ENCODE measurements around the gene SETX. TPM values are rescaled to one million over a fixed set of nuclear protein-coding genes. Genes with fewer than 3 reads are reported as not detected.

SETX gene
- polyA plus RNA-seq, 1 experiment, result 31.5 TPM

- ChIA-PET CTCF (no interaction called here), POLR2A (no interaction called here)
- Histone ChIP-seq H3K4me3 (ENCODE audit: low read depth, low read length) (no peak overlapping the region), H3K27ac (ENCODE audit: low read depth, low read length) (no peak overlapping the region), H3K9me3 (ENCODE audit: control insufficient read depth, insufficient read depth, low read length) (peaks cover 3% of the 10 kb centered on the region; the same call in 1 of the 2 replicates), H3K27me3 (ENCODE audit: control insufficient read depth, insufficient read depth, low read length) (peaks cover 7% of the 10 kb centered on the region)
- DNase-seq (ENCODE audit: low read depth, low spot score), result no peak
- TF ChIP-seq, protein P1, sequence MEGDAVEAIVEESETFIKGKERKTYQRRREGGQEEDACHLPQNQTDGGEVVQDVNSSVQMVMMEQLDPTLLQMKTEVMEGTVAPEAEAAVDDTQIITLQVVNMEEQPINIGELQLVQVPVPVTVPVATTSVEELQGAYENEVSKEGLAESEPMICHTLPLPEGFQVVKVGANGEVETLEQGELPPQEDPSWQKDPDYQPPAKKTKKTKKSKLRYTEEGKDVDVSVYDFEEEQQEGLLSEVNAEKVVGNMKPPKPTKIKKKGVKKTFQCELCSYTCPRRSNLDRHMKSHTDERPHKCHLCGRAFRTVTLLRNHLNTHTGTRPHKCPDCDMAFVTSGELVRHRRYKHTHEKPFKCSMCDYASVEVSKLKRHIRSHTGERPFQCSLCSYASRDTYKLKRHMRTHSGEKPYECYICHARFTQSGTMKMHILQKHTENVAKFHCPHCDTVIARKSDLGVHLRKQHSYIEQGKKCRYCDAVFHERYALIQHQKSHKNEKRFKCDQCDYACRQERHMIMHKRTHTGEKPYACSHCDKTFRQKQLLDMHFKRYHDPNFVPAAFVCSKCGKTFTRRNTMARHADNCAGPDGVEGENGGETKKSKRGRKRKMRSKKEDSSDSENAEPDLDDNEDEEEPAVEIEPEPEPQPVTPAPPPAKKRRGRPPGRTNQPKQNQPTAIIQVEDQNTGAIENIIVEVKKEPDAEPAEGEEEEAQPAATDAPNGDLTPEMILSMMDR (IDR thresholded peaks at IDR 0.05; ENCODE audit: low read depth, low read length), result no peak
Observed at GRCh38 chr9:132211570-132211969, 143.2 kb downstream of the SETX start.

Other genes with a start within 250 kb of the SETX start
- gene NTNG2, start 192.9 kb downstream of the SETX start, polyA plus RNA-seq (2011; rRNA removed), result 0.93 and 1.3 TPM in 2 replicates
- 8.0 and 10.0 TPM in 2 replicates for gene TTF1, start 51.9 kb upstream of the SETX start, polyA plus RNA-seq (2011; rRNA removed)
- not detected in 2 replicates for gene CFAP77, start 55.2 kb upstream of the SETX start, polyA plus RNA-seq (2011; rRNA removed)
- gene BARHL1, start 227.6 kb upstream of the SETX start, polyA plus RNA-seq (2011; rRNA removed), result not detected in 2 replicates

Data from AG04450 (cell line).